ENCODE data around the gene TCEA3. TPM values are rescaled to one million over a fixed set of nuclear protein-coding genes. Genes with fewer than 3 reads are reported as not detected.
A peak's percentile ranks its signal among the peaks of the same experiment; 100 is the strongest.

TCEA3 gene
- total RNA-seq, 4 donors from 2014 or later = 128 to 242 (median 179) TPM

- Histone ChIP-seq H3K36me3 (peaks cover 0 to 17% of the 10 kb centered on the region in 2 donors), H3K27ac (peak overlapping the region; percentile 99 to 100 (median 100)), H3K9me3 (no peaks in the 10 kb centered on the region), H3K4me3 (peak overlapping the region; percentile 82 to 99 (median 92)), H3K27me3 (no peaks in the 10 kb centered on the region), H3K4me1 (peaks cover 47 to 51% of the 10 kb centered on the region in 2 donors)
- no peak for ATAC-seq
- intact Hi-C loops (cut with DNase I; ENCODE audit: low total_unique reads) (no loop called here), in situ Hi-C loops (cut with MboI; ENCODE audit: low sequenced_read_pairs in 4 of 4) (no loop called here)
- DNase-seq = no peak
- TF ChIP-seq POLR2A (IDR thresholded peaks at IDR 0.05) (no peak), CTCF (IDR thresholded peaks at IDR 0.05 in 4 of 5, conservative IDR thresholded peaks at IDR 0.05 in 1 of 5) (no peak)
These were observed 54.2 kb downstream of the TCEA3 start for GRCh38 chr1:23370330-23370708.

GRCh38 chr1:23369335-23370013, 55.1 kb downstream of the TCEA3 start, which contains the start of gene ZNF436:
Gene ZNF436, minus strand, starts transcription at chr1:23369836. Its CDS starts 1,831 bp downstream, at chr1:23368005.
- Histone ChIP-seq H3K9me3 (no peaks in the 10 kb centered on the region), H3K27me3 (no peaks in the 10 kb centered on the region), H3K36me3 (peaks cover 0 to 24% of the 10 kb centered on the region in 2 donors), H3K27ac (peak within 1 kb of the TSS; percentile 99 to 100 (median 100)), H3K4me1 (peaks cover 47 to 51% of the 10 kb centered on the region in 2 donors), H3K4me3 (peak within 1 kb of the TSS; percentile 82 to 99 (median 92))
- no peak for TF ChIP-seq CTCF (IDR thresholded peaks at IDR 0.05 in 4 of 5, conservative IDR thresholded peaks at IDR 0.05 in 1 of 5)
- peak; percentile 10 to 30 for TF ChIP-seq POLR2A (IDR thresholded peaks at IDR 0.05)
- in situ Hi-C loops (cut with MboI; ENCODE audit: low sequenced_read_pairs in 4 of 4) (no loop called here), intact Hi-C loops (cut with DNase I; ENCODE audit: low total_unique reads) (loop anchor here (2.0 kb wide), 2 partner anchors 33 to 115 kb away; partner anchors contain the start of gene ASAP3)
- DNase-seq (peak; percentile 81 to 84), ATAC-seq (peak; percentile 13 to 18)

- TF ChIP-seq CTCF (IDR thresholded peaks at IDR 0.05 in 4 of 5, conservative IDR thresholded peaks at IDR 0.05 in 1 of 5) = peak in 3 of 5 experiments; percentile 21 to 45 (median 25)
- peak; percentile 92 to 96 for TF ChIP-seq POLR2A (IDR thresholded peaks at IDR 0.05)
- peak overlapping the region; percentile 82 to 99 (median 92) for H3K4me3 ChIP-seq
- intact Hi-C loops (cut with DNase I; ENCODE audit: low total_unique reads) = loop anchor here (1.0 to 2.0 kb wide), 3 partner anchors 24 to 116 kb away; partner anchors contain the start of genes ASAP3 and HNRNPR
- H3K27me3 ChIP-seq = no peaks in the 10 kb centered on the region
- peak; percentile 76 to 77 for ATAC-seq
- H3K9me3 ChIP-seq = peaks cover 0 to 7% (median 0%) of the 10 kb centered on the region in 3 donors
- peaks cover 47 to 51% of the 10 kb centered on the region in 2 donors for H3K4me1 ChIP-seq
- H3K27ac ChIP-seq = peak overlapping the region; percentile 99 to 100 (median 100)
- DNase-seq = peak; percentile 79 to 89
- in situ Hi-C loops (cut with MboI; ENCODE audit: low sequenced_read_pairs in 4 of 4) = no loop called here
- H3K36me3 ChIP-seq = peaks cover 1 to 31% of the 10 kb centered on the region in 2 donors
These were observed 55.8 kb downstream of the TCEA3 start for GRCh38 chr1:23368562-23369334.

- ATAC-seq = peak; percentile 84
- TF ChIP-seq CTCF (IDR thresholded peaks at IDR 0.05 in 4 of 5, conservative IDR thresholded peaks at IDR 0.05 in 1 of 5) (no peak), POLR2A (IDR thresholded peaks at IDR 0.05) (peak; percentile 81 to 82)
- peaks cover 44 to 47% of the 10 kb centered on the region in 2 donors for H3K4me1 ChIP-seq
These were observed 56.6 kb downstream of the TCEA3 start for GRCh38 chr1:23367791-23368561.

More at GRCh38 chr1:23367791-23368561, 56.6 kb downstream of the TCEA3 start:
- H3K27me3 ChIP-seq = no peaks in the 10 kb centered on the region
- peak; percentile 99 for DNase-seq
- in situ Hi-C loops (cut with MboI; ENCODE audit: low sequenced_read_pairs in 4 of 4) = no loop called here
- intact Hi-C loops (cut with DNase I; ENCODE audit: low total_unique reads) = loop anchor here (1.0 to 2.0 kb wide), 3 partner anchors 24 to 117 kb away; partner anchors contain the start of genes ASAP3 and HNRNPR
- peaks cover 2 to 15% (median 3%) of the 10 kb centered on the region in 3 donors for H3K9me3 ChIP-seq
- peaks cover 8 to 39% of the 10 kb centered on the region in 2 donors for H3K36me3 ChIP-seq
- peak overlapping the region; percentile 99 to 100 (median 100) for H3K27ac ChIP-seq
- peak overlapping the region; percentile 82 to 99 (median 92) for H3K4me3 ChIP-seq

Measured in gastrocnemius medialis (tissue), 4 donors.